Body of pancreas (tissue), 4 donors: ENCODE measurements around the gene LEUTX.

ENCODE experiments used
- CTCF ChIP-seq, 7 experiments: fragments of 450-650 bp in 4 of 7; fragments of 200-600 bp in 3 of 7; sonication (generic) in 3 of 7; IDR thresholded peaks; one replicate each; pipeline ENCODE4 v1.5.1; 2016 to 2019; ENCODE audit warnings: antibody characterized with exemption in 7 of 7
- POLR2A ChIP-seq, 3 donors: fragments of 450-650 bp; IDR thresholded peaks; one replicate each; pipeline ENCODE4 v1.6.1; 2016; ENCODE audit warnings: antibody characterized with exemption in 3 of 3, mild to moderate bottlenecking in 2 of 3

DNA sequence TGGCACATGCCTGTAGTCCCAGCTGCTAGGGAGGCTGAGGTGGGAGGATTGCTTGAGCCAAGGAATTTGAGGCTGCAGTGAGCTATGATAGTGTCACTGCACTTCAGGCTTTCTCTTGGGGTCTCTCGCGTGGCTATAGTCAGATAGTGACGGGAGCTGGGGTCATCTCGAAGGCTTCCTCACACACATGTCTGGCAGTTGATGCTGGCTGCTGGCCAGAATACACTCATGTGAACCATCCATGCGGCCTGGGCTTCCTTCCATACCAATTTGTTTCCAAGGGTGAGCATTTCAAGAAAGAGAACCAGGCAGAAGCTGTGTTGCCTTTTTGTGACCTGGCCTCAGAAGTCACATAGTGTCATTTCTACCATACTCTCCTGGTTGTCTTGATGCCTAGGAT lies 26.4 kb downstream of the LEUTX start:
- no peak for TF ChIP-seq CTCF (IDR thresholded peaks at IDR 0.05)
- TF ChIP-seq POLR2A (IDR thresholded peaks at IDR 0.05): no peak
